GM20431 (cell line): ENCODE results near the gene RAB5IF.
"Not testable (repeated sequence)": the region's sequence is repeated elsewhere in the genome, so short reads cannot be mapped to it uniquely, and the experiment has no call there.

Experiments
- in situ Hi-C: fragments of 300-500 bp; cut with MseI, MboI; formaldehyde crosslinking; loops from one replicate; pipeline ENCODE4 v1.15.0; 2020; ENCODE audit warnings: low sequenced_read_pairs; ENCODE audit not compliant: unreplicated experiment

RAB5IF gene

DNA sequence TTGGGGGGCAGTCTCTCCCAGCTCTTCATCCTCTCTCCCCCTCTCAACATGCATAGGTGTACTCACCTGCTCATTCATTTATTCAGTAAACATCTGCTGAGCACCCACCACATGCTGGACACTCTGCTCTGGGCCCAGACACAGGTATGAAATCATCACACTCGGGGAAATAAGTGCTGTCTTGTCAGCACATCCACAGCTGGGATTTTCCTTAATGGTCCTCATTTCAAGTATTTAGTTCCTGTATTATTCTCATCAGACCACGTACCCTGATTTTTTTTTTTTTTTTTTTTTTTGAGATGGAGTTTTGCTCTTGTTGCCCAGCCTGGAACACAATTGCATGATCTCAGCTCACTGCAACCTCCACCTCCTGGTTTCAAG is 19.4 kb downstream of the RAB5IF start:
- in situ Hi-C loops: no loop called here

DNA sequence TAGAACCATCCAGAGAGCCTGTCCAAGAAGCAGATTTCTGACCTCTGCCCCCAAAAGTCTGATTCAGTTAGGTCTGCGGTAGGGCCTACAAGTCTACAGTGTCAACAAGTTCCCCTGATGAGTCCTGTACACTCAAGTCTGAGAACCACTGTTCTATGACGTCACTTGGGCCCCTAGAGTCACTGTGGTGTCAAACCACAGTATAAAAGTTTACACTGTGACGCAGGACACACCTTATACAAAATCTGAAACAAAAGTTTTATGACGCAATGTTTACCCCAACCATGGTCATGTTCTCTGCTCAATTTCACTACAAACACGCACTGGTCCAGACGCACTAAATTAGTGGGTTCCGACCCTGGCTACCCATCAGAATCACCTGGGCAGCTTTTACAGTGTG is 22.5 kb downstream of the RAB5IF start:
- in situ Hi-C loops: no loop called here

DNA sequence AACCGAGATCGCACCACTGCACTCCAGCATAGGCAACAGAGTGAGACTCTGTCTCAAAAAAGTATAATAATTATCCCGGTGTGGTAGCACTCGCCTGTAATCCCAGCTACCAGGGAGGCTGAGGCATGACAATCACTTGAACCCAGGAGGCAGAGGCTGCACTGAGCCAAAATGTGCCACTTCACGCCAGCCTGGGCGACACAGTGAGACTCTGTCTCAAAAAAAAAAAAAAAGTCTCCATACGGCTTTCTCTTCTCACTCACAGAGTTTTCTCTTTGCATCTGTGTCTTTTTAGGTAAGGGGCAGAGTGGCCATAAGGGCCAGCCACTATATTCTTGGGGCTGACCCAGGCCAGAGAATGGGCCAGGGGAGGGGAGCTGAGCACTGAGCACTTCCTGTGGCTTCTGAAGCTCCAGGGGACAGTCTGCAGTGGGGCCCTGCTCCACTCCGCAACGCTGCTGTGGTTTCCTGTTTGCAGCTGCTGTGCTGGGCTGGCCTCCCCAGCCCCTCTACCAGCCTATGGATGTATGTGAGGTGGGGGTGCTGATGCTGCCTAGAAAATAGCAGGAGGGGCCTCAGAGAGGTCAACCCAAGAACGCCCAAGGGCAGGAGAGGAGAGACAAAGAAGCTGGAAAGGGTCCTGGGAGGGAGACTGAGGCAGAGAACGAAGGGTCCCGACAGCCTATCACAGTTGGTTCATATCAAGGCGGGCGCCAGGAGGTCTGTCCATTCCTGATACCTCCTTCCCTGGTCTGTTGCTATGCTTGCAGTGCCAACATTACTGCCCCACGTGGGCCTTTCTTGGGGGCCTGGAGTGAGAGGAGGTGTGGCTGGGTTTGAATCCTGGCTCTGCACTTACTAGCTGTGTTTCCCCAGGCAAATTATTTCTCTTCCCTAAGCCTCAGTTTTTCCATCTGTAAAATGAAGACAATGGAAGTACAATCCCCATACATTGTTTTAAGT is 24.4 kb downstream of the RAB5IF start:
- in situ Hi-C loops: no loop called here

DNA sequence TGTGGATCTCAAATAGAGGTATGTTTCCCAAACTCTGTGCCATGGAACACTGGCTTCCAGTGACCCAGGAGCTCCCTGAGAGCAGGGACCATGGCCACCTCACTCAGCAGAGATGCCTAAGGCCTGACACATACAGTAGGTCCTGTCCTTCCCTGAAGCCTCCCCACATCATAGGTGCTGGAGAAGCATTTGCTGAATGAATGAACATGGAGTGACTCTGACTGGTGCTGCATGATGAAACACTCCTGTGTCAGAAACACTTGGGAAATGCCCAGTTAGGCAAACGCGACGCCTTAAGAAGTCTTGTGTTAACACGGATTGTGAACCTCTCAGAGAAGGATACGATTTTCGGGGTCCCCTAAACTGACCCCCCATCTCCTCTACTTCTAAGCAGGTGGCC is 26.1 kb downstream of the RAB5IF start:
- in situ Hi-C loops: no loop called here

DNA sequence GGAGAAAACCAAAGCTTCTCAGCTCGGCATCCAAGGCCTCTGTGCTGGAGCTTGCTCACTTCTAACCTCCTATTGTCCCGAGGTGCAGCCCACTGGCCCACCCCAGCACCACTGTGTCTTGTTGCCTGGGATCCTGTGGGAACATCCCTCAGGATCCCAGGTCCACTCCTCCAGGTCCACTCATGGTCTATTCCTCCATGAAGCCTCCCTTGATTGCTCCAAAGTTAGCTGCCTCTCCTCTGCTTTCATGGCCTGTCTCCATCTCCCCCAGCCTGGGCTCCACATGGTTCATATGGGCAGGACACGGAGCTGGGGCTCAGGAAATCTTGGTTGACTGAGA is 26.5 kb downstream of the RAB5IF start:
- in situ Hi-C loops: no loop called here

DNA sequence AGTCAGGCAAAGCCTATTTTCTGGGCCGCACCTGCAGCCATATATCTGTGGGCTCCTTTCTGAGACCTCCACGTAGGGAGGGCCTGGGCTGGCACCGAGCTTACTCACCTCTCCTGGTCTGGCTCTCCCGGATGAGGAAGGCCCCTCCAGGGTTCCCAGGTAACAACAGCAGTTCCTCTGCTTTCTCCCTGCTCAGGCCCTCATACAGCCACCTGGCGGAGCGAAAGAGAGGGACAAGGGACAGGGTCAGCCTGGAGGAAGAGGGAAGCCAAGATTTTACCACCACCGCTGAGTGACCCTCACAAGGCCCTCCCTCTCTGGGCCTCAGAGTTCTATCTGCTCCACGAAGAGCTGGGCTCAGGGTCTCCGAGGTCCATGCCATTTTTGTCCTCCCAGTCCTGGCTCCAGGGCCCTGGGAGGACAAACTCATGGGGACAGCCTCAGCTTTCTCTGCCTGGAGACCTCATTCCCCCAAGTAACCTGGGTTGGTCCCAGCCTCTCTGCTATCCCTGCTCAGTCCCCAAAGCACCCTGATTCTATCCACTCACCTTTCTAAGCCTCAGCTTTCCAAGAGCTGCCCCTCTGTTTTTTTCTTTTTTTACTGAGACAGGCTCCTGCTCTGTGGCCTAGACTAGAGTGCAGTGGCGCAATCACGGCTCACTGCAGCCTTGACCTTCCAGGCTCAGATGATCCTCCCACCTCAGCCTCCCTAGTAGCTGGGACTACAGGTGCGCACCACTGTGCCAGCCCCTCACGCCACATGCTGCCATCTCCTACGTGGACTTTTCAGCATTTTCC is 27.1 kb downstream of the RAB5IF start:
- in situ Hi-C loops: no loop called here

DNA sequence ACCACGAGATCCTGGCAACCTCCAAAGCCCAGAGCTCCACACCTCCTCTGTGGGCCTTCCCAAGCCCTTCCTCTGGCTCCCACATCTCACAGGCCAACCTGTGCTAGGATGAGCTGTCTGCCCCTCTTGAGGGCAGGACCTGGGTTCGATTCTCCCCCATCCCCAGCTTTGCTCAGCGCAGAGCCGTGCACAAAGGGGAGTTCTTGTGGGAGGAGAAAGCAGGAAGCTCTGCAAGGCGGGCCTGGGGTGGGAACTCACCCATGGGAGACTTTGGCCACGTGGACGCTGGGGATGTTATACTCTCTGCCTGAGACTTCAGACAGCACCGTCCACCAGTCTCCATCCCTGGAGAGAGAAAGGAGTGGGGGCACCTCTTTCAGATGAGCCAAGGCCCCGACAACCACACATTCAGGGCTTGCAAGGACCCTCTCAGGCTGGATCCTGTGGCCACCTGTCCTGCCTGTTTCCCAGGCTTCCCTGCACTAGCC is 27.8 kb downstream of the RAB5IF start:
- in situ Hi-C loops: no loop called here

DNA sequence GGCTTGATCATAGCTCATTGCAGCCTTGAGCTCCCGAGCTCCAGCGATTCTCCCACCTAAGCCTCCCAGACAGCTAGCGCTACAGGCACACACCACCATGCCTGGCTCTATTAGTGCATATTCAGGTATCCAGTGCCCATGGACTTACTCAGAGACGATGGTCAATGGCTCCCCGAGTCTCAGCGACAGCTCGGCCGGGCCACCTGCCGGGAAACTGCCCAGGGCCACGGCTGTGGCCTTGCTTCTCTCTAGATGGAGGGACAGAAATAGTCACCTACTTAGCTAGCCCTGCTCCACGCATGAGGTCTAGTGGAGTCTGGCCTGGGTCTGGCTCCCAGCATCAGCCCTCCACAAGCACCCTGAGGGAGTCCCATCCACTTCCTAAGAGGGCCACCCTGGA is 28.8 kb downstream of the RAB5IF start:
- in situ Hi-C loops: no loop called here

DNA sequence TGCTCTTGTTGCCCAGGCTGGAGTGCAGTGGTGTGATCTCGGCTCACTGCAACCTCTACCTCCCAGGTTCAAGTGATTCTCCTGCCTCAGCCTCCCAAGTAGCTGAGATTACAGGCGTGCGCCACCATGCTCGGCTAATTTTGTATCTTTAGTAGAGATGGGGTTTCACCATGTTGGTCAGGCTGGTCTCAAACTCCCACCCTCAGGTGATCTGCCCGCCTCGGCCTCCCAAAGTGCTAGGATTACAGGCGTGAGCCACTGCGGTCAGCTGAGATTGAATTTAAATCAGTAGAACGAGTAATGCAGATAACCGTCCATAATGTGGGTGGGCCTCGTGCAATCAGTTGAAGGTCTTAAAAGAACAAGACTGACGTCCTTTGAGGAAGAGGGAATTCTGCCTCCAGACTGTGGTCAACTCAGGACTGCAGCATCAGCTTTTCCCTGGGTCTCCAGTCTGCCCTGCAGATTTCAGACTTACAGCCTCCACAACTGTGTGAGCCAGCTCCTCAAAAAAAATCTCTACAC is 33.4 kb downstream of the RAB5IF start:
- in situ Hi-C loops: not testable (repeated sequence)

DNA sequence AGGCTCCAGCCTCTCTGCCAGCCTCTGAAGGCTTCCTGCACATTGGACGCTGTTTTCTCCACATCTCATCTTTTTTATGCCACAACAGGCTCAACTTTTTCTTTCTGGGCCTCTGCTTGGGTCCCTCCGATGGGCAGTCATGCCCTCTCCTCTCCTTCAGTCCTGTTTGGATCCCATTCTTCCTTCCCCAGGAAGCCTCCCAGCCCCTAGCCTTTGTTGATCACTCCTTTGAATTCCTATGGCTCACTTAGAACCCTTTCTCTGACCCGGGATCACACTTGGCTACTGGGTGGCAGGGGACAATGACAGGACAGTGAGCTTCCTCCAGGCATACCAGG is 35.9 kb downstream of the RAB5IF start:
- in situ Hi-C loops: no loop called here

DNA sequence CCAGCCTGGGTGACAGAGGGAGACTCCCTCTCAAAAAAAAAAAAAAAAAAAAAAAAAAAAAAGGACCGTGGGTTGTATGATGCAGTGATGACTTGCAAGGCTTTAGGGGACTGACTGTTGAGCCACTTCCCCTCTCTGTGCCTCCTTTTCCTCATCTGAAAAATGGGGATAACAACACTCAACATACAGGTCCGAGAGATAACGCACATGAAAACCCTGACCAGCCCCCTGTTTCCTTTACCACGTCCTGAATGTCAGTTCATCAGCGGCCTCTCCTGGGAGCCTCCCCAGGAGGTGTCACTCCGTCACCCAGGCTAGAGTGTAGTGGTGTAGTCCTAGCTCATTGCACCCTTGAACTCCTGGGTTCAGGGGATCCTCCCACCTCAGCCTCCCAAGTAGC is 36.6 kb downstream of the RAB5IF start:
- in situ Hi-C loops: no loop called here

DNA sequence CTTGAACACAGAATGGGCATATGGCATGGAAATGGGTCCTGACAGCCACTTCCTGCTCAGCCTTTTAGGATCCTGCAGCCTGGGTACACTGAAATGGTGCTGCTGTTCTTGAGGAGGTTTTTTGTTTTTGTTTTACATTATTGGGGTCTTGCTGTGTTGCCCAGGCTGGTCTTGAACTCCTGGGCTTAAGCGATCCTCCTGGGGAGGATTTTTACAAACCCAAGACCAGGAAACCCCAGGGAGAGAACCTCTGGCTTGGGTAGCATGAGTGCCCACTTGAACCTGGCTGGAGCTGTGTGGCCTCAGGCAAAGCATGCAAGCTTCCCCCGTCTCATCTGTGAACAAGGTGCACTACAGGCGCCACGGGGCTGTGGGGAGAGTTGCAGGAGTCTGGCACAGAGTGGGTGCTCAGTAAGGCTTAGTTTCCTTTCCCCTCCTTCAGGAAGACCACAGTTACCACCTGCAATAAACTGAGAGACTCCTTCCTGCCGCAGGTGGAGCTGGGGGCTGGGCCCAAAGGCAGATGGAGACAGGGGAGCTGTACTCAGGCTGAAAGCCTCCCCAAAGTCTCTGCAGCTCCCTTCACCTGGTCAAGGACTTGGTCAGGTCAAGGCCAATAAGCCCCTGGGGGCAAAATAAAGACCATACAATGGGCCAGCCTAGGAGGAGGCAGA is 38.6 kb downstream of the RAB5IF start:
- in situ Hi-C loops: no loop called here

DNA sequence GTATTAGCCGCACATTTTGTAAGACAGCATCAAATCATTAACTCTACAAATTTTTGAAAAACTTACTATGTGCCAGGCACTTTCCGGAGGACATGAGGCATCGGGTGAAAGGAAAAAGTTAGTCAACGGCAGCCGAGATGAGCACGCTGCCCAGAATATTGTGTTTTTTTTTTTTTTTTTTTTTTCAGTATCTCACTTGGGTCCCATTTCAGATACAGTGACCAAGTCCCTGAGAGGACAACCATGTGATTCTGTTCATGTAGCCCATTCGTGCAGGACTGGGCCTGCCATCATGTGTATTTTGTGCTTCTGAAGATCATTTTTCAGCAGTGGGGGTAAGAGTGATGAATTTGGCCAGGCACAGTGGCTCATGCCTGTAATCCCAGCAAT is 39.1 kb downstream of the RAB5IF start:
- in situ Hi-C loops: no loop called here

DNA sequence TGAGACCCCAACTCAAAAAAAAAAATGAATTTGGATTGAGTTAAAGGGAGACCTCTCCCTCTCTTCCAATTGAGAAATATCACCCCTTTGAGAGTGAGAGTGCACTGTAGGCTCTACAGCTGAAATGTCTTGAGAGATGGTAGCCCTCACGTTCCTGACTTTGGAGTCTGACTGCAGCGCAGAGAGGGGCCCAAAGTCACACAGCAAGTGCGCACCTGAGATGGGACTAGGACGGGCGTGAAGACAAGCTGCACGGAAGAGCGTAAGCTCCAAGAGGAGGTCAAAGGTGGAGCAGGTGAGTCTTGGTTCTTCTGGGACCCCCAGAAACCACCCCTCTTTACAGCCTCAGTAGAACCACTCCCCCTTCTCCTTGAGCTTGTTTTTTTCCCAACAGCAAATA is 39.8 kb downstream of the RAB5IF start:
- in situ Hi-C loops: no loop called here

DNA sequence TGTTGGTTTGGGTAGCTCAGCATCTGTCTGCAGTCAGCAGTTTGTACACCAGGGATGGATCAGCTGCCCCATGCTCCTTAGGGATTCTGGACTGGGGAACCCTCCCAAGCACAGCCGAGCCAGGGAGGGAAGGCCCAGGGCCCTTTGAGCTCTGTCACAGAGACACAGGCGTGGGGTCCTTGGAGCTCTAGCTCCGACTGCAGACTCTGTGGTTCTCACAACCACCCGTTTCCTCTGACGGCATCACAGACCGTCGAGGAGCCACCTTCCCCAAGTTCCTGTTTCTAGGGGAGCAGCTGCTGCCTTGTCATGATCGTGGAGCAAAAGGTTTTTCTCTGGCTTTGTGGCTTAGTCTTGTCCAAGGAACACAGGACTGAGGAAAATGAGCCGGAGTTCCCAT is 40.4 kb downstream of the RAB5IF start, which contains the start of gene SLA2:
Gene SLA2 (minus strand): TSS at position 199 of the 400 bp plus-strand sequence. CDS start 4,861 bp downstream, outside the sequence.
- in situ Hi-C loops: no loop called here

DNA sequence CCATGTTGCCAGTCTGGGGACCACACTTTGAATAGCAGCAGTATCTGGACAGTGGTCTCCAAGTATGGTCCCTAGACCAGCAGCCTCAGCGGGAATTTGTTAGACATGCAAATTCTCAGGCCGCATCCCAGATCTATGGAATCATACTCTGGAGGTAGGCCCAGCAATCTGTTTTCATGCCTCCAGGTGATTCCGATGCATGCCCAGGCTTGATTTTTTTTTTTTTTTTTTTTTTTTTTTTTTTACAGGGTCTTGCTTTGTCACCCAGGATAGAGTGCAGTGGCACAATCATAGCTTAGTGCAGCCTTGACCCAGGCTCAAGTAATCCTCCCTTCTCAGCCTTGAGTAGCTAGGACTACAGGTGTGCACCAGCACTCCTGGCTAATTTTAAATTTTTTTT is 41.1 kb downstream of the RAB5IF start:
- in situ Hi-C loops: no loop called here

DNA sequence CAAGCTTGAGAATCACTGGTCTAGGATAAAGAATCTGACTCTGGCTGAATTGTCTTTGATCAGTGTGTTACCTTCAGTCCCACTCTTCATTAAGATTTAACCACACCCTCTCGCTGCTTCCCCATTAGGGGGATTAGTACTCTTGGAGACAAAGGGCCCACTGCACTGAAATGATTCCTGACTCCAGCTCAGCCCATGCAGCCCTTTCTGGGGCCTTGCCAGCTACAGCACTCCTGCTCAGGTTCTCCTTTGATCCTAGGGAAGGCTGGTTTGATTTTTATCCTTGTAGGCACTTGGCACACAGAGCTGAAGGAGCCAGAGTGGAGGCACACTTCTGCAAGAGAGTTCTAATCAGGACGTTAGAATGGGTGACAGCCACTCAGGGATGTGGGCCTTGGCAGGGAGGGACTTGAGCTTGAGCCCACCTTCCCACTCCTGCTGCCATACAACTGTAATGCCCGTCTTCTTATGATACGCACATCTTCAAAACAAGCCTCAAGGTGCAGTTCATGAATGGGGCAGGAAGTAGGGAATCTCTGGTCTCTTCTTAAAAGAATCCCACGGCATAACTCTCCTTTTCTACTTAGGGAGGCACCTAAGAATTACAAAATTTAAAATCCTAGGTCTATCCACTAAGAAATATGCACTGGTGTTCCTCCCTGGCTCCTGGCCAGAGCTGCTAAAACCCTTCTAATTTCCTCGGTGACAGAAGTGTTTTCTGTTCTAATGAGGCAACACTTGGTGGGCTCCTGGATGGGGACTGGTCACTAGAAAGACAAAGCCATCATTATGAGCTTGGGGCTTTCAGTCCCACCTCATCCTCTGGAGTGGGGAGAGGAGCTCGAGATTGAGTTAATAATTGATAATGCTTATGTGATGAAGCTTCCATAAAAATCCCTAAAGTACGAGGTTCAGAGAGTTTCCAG is 41.9 kb downstream of the RAB5IF start:
- in situ Hi-C loops: no loop called here

DNA sequence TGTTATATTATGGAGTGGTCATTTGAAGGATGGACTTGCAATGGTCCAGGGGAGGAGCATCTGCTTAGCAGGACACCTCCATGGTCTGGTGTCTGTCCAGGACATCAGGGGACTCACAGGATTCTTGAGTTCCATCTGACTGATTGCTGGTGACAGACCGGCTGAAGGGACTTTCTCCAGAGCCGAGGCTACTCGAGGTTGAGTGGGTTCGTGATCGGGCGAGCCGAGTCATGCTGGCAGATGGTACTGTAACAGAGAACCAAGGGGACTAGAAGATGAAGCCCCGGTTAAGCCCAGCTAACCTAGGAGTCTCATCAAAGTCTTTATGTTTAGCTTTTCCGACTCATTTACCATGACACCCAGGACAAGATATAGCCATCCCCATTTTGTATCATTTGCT is 47.9 kb downstream of the RAB5IF start:
- in situ Hi-C loops: no loop called here

DNA sequence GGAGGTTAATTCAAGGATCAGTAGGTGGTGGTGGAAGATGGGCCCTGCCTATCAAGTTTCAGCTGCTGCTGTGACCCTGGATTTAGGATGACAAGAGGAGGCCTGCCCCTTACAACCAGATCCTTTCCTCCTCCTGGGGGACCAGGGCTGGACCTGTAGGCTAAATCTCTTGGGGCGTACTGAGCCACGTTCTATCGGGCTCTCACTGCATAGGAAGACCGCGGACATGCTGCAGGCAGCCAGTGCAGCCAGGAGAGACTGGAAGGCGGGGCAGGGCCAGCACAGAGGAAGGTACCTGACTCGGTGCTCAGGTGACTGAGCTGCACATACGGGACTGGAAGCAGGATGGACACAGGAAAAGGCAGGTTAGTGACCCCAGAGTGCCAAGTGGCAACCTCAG is 48.9 kb downstream of the RAB5IF start:
- in situ Hi-C loops: no loop called here
